Heart left ventricle (tissue), 16 donors: ENCODE data around the gene AQP6. TPM values are rescaled to one million over a fixed set of nuclear protein-coding genes. Genes with fewer than 3 reads are reported as not detected.

ENCODE experiments used
- ATAC-seq, 4 donors: fragments of 200-7000 bp; cut with Tn5 transposase; one replicate each; pipeline ENCODE4 v1.9.1; 2020 to 2022; ENCODE audit warnings: moderate library complexity in 4 of 4, mild to moderate bottlenecking in 3 of 4, moderate number of reproducible peaks in 1 of 4
- DNase-seq, 5 donors: peaks; one replicate each; pipeline ENCODE4 v3.0.0-alpha.2; 2020
- H3K27ac ChIP-seq, 12 donors: fragments of 200-600 bp; sonication (generic) in 4 of 12; one replicate each; pipeline versions ENCODE4 v1.5.0 to v1.8.0; 2016 to 2022; ENCODE audit warnings: mild to moderate bottlenecking in 2 of 12
- H3K27me3 ChIP-seq, 9 donors: fragments of 200-600 bp; sonication (generic) in 2 of 9; one replicate each; pipeline versions ENCODE4 v1.5.1 to v1.8.0; 2016 to 2022; ENCODE audit warnings: mild to moderate bottlenecking in 3 of 9
- H3K36me3 ChIP-seq, 9 donors: fragments of 200-600 bp; sonication (generic) in 2 of 9; one replicate each; pipeline versions ENCODE4 v1.5.0 to v1.8.0; 2018 to 2022; ENCODE audit warnings: mild to moderate bottlenecking in 2 of 9
- H3K4me1 ChIP-seq, 12 donors: fragments of 200-600 bp; sonication (generic) in 4 of 12; one replicate each; pipeline versions ENCODE4 v1.5.0 to v1.8.0; 2016 to 2022; ENCODE audit warnings: mild to moderate bottlenecking in 3 of 12
- H3K4me3 ChIP-seq, 12 donors: fragments of 200-600 bp; sonication (generic) in 4 of 12; one replicate each; pipeline versions ENCODE4 v1.5.0 to v1.8.0; 2017 to 2022; ENCODE audit warnings: mild to moderate bottlenecking in 9 of 12, moderate library complexity in 4 of 12
- H3K9me3 ChIP-seq, 12 donors: fragments of 200-600 bp; sonication (generic) in 4 of 12; one replicate each; pipeline versions ENCODE4 v1.5.0 to v1.8.0; 2016 to 2022; ENCODE audit warnings: mild to moderate bottlenecking in 1 of 12
- CTCF ChIP-seq, 12 donors: fragments of 200-600 bp; sonication (generic) in 4 of 12; IDR thresholded peaks; one replicate each; pipeline versions ENCODE4 v1.5.0 to v1.8.0; 2018 to 2022; ENCODE audit warnings: antibody characterized with exemption in 12 of 12, mild to moderate bottlenecking in 5 of 12
- POLR2A ChIP-seq, 2 donors: fragments of 450-650 bp; IDR thresholded peaks; one replicate each; pipeline ENCODE4 v1.6.1; 2017; ENCODE audit warnings: antibody characterized with exemption in 2 of 2, mild to moderate bottlenecking in 2 of 2, moderate library complexity in 2 of 2
- WGBS, 4 donors: extraction: QIAGEN DNeasy Blood & Tissue Kit in 2 of 4; methylation state at CpG; one replicate each; pipeline versions ENCODE4 v1.1.5 to v1.1.7; 2013 to 2018; 5-methylcytosine and 5-hydroxymethylcytosine counted together
- intact Hi-C, 10 donors: fragments of 100-400 bp; cut with DNase I; formaldehyde crosslinking; loops; one replicate each; pipeline versions ENCODE4 v1.11.1 to v1.14.2; 2022
- polyA plus RNA-seq, 2 donors: library from polyadenylated mRNA; stranded (reverse); fragments of 200-250 nt; gene quantifications; one replicate each; pipeline ENCODE4 v1.2.3, GENCODE V29; 2013
- total RNA-seq, 9 donors: library from RNA; depleted of rRNA in 2 of 9; stranded (reverse); fragments of >200 nt in 2 of 9; fragmentation: NEBNext Ultra II Directional in 3 of 9; extraction: Animal tissue kit (Norgen Biotek cat#: 25700) in 3 of 9; gene quantifications; one replicate each; pipeline versions ENCODE4 v1.1.0 to v1.2.4, GENCODE V29; 2016 to 2023
- donor health status: ischemic (EF 13 %, LVEDD 7.1; RV severe dilation, severe dysfunction).
- donor health status: healthy with polysubstance abuse.
- donor health status: DM: no; HTN: yes; CAD: no.
- donor health status: DM: no; HTN: no; CAD: no.
- donor health status: ischemic (EF 25% LVEDD 6.9; RV normal size, moderate dysfunction).
- donor health status: ischemic (EF 25% LVEDD 5.7; RV mildly dilated, moderate dysfunction).
- donor health status: healthy.
- donor health status: DM: yes; HTN: yes; CAD: no.
- donor health status: ischemic (EF 35%, LVEDD 5.7; RV mildly dilated, moderate dysfunction).
- donor health status: nonischemic (EF 11% LVEDD 7.7; RV severe dilation, severe dysfunction).
- donor health status: DM: yes; HTN: yes; CAD: no.
- donor health status: PGD.
- donor health status: ischemic (EF 29% LVEDD 5.4; RV normal size, mild dysfunction).
- donor health status: nonischemic (EF 23%, LVEDD 6.1; RV moderate dilation, normal function).

The AQP6 gene
- total and polyA plus RNA-seq, 11 donors = 0.04 TPM; not detected in 9

DNA sequence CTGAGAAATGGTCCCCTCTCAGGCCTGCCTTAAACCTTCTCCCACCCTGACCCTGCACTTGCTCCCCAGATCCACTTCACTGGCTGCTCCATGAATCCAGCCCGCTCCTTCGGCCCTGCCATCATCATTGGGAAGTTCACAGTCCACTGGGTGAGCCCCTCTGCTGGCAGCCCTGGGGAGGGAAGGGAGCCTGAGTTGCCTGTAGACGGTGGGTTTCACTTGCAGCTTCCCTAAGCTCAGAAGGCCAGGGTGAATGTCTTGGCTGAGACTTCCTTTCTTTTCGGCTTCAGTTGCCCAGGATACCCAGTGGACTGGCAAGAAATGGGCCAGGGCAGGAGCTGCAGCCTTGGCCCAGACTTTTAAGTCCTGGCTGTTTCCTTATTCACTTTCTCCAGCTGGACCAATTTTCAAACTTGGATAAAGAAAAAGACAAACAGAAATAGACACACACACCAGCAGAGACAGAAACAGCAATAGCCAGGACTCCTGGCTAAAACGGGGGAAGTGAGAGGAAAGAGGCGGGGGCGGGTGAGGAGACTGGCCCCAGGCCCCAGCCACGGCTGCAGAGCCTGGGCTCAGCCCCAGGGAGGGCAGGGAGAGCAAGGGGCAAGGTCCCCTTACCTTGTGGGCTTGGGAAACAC is 2.0 kb downstream of the AQP6 start:
- peaks cover 0 to 23% (median 7%) of the 10 kb centered on the region in 12 donors for H3K4me1 ChIP-seq
- intact Hi-C loops = loop anchor here in 2 of 10 donors (2.0 to 5.0 kb wide), 2 partner anchors 82 to 83 kb away; partner anchors contain the start of gene ASIC1 (in 2 of the 2)
- H3K9me3 ChIP-seq = no peaks in the 10 kb centered on the region
- no peaks in the 10 kb centered on the region for H3K36me3 ChIP-seq
- peak overlapping the region in 1 of 12 donors; percentile 75 for H3K27ac ChIP-seq
- no peak for TF ChIP-seq POLR2A (IDR thresholded peaks at IDR 0.05)
- TF ChIP-seq CTCF (IDR thresholded peaks at IDR 0.05) = no peak
- WGBS, 4 donors = 55 to 71% (median 57%) methylated on average over 8 of the region's 8 CpGs
- no peak for DNase-seq
- peaks cover 0 to 20% (median 0%) of the 10 kb centered on the region in 9 donors for H3K27me3 ChIP-seq
- peak in 3 of 4 donors; percentile 4 to 33 (median 18) for ATAC-seq
- H3K4me3 ChIP-seq = no peak overlapping the region

DNA sequence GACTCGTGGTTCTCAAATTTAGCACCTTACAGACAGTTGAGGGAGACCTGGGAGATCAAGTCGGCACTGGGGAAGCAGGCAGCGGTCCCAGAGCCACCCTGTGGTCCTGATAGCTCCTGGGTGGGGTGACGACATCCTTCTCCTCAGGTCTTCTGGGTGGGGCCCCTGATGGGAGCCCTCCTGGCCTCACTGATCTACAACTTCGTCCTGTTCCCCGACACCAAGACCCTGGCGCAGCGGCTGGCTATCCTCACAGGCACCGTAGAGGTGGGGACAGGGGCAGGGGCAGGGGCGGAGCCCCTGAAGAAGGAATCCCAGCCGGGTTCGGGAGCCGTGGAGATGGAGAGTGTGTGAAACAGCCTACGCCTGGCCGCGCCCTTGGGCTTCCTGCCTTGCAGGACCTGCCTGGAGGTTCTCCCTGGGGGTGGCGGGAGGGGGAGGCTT is 2.6 kb downstream of the AQP6 start:
- TF ChIP-seq POLR2A (IDR thresholded peaks at IDR 0.05) (no peak), CTCF (IDR thresholded peaks at IDR 0.05) (no peak)
- DNase-seq = no peak
- no peak for ATAC-seq
- no peak overlapping the region for H3K4me3 ChIP-seq
- H3K27me3 ChIP-seq = peaks cover 0 to 15% (median 0%) of the 10 kb centered on the region in 9 donors
- intact Hi-C loops = loop anchor here in 1 of 10 donors (2.0 kb wide), 1 partner anchor 81 kb away; the partner anchor contains the start of gene ASIC1
- no peaks in the 10 kb centered on the region for H3K36me3 ChIP-seq
- 44 to 58% (median 51%) methylated on average over 9 to 17 of the region's 17 CpGs for WGBS, 4 donors
- H3K4me1 ChIP-seq = peaks cover 0 to 23% (median 7%) of the 10 kb centered on the region in 12 donors
- H3K9me3 ChIP-seq = no peaks in the 10 kb centered on the region
- peak overlapping the region in 1 of 12 donors; percentile 75 for H3K27ac ChIP-seq

GRCh38 chr12:49976557-49976956 is 3.8 kb downstream of the AQP6 start:
- intact Hi-C loops = no loop called here
- H3K27me3 ChIP-seq = peaks cover 0 to 15% (median 0%) of the 10 kb centered on the region in 9 donors
- H3K9me3 ChIP-seq = no peaks in the 10 kb centered on the region
- ATAC-seq = no peak
- peaks cover 0 to 23% (median 7%) of the 10 kb centered on the region in 12 donors for H3K4me1 ChIP-seq
- H3K27ac ChIP-seq = no peak overlapping the region
- TF ChIP-seq CTCF (IDR thresholded peaks at IDR 0.05) (no peak), POLR2A (IDR thresholded peaks at IDR 0.05) (no peak)
- no peak overlapping the region for H3K4me3 ChIP-seq
- WGBS, 4 donors = 81 to 91% (median 90%) methylated on average over 2 of the region's 2 CpGs
- no peak for DNase-seq
- no peaks in the 10 kb centered on the region for H3K36me3 ChIP-seq

DNA sequence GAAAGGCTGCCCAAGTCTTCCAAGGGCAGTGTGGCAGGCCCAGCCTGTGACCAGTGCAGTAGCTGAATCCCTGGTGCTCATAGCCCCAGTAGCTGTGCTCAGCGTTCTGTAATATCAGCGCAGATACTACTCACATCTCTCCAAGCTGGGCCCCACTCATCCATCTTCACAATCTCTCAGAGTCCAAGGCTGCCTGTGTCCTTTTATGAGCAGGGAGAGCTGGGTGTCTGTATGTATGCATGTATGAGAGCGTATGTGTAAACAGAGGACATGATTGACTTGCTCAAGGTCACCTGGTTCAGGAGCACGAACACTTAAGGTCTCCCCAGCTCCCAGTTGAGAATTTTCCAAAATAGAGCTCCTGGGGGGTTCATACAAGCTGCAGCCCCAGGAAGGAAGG is 5.4 kb downstream of the AQP6 start:
- Histone ChIP-seq H3K27me3 (peaks cover 0 to 15% (median 0%) of the 10 kb centered on the region in 9 donors), H3K4me1 (peaks cover 0 to 37% (median 7%) of the 10 kb centered on the region in 12 donors), H3K4me3 (no peak overlapping the region), H3K27ac (no peak overlapping the region), H3K9me3 (no peaks in the 10 kb centered on the region), H3K36me3 (no peaks in the 10 kb centered on the region)
- intact Hi-C loops = no loop called here
- WGBS, 4 donors = 68 to 90% (median 81%) methylated on average over 4 of the region's 4 CpGs
- ATAC-seq (no peak), DNase-seq (no peak)
- TF ChIP-seq POLR2A (IDR thresholded peaks at IDR 0.05) (no peak), CTCF (IDR thresholded peaks at IDR 0.05) (no peak)
